Body of pancreas (tissue), 4 donors: ENCODE data around the gene RAB1A. TPM values are rescaled to one million over a fixed set of nuclear protein-coding genes. Genes with fewer than 3 reads are reported as not detected.

Source experiments
- ATAC-seq: fragments of 150-250 bp; one replicate; pipeline ENCODE4 v1.9.1; 2016
- DNase-seq, 4 donors: peaks; one replicate each; pipeline ENCODE4 v3.0.0-alpha.2; 2019
- H3K27ac ChIP-seq, 4 donors: fragments of 200-600 bp; sonication (generic); 1 replicate in 3 of 4; 2 replicates in 1 of 4; pipeline versions ENCODE4 v1.5.1 to v1.6.1; 2016 to 2019; ENCODE audit warnings: mild to moderate bottlenecking in 1 of 4, mixed read lengths in 1 of 4, moderate library complexity in 1 of 4
- H3K27me3 ChIP-seq, 2 donors: fragments of 200-600 bp; sonication (generic); one replicate each; pipeline ENCODE4 v1.6.0; 2016; ENCODE audit warnings: mild to moderate bottlenecking in 1 of 2
- H3K36me3 ChIP-seq, 2 donors: fragments of 200-600 bp; sonication (generic); replicated peaks in 1 of 2; 2 replicates each; pipeline ENCODE4 v1.5.1; 2016; ENCODE audit warnings: low read depth in 2 of 2; ENCODE audit not compliant: insufficient read depth in 1 of 2
- H3K4me1 ChIP-seq: fragments of 200-600 bp; sonication (generic); one replicate; pipeline ENCODE4 v1.6.0; 2016
- H3K4me3 ChIP-seq, 2 donors: fragments of 200-600 bp; sonication (generic); 1 replicate in 1 of 2; 2 replicates in 1 of 2; pipeline ENCODE4 v1.5.1; 2016 to 2019
- H3K9me3 ChIP-seq, 3 donors: fragments of 200-600 bp; sonication (generic); 1 replicate in 2 of 3; 2 replicates in 1 of 3; pipeline ENCODE4 v1.5.1; 2016
- POLR2A ChIP-seq, 3 donors: fragments of 450-650 bp; IDR thresholded peaks; one replicate each; pipeline ENCODE4 v1.6.1; 2016; ENCODE audit warnings: antibody characterized with exemption in 3 of 3, mild to moderate bottlenecking in 2 of 3
- WGBS, 2 donors: methylation state at CpG; one replicate each; pipeline ENCODE4 v1.1.5; 2017; 5-methylcytosine and 5-hydroxymethylcytosine counted together
- intact Hi-C: fragments of 100-400 bp; cut with DNase I; formaldehyde crosslinking; loops from one replicate; pipeline ENCODE4 v1.15.1; 2023
- total RNA-seq, 2 donors: library from RNA; depleted of rRNA; stranded (reverse); fragments of >200 nt; gene quantifications; one replicate each; pipeline ENCODE4 v1.1.0, GENCODE V29; 2016
- TF ChIP-seq, protein P1 (sequence below), 7 experiments: fragments of 450-650 bp in 4 of 7; fragments of 200-600 bp in 3 of 7; sonication (generic) in 3 of 7; IDR thresholded peaks; one replicate each; pipeline ENCODE4 v1.5.1; 2016 to 2019; ENCODE audit warnings: antibody characterized with exemption in 7 of 7

RAB1A gene
- total RNA-seq, 2 donors from 2014 or later: 43.2 to 53.7 TPM

DNA sequence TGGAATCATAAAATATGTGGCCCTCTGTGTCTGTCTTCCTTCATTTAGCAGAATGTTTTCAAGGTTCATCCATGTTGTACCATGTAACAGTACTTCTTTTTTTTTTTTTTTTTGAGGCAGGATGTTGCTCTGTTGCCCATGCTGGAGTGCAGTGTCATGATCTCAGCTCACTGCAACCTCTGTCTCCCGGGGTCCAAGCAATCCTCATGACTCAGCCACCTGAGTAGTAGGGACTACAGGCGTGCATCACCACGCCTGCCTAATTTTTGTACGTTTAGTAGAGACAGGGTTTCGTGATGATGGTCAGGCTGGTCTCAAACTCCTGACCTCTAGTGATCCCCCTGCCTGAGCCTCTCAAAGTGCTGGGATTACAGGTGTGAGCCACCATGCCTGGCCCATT, 31.2 kb downstream of the RAB1A start:
- H3K4me1 ChIP-seq: peaks cover 19% of the 10 kb centered on the region
- WGBS, 2 donors: 80 to 91% methylated on average over 5 of the region's 5 CpGs
- no peak overlapping the region for H3K4me3 ChIP-seq
- H3K27ac ChIP-seq: no peak overlapping the region
- ATAC-seq (no peak), DNase-seq (no peak)
- intact Hi-C loops: no loop called here
- H3K9me3 ChIP-seq: no peaks in the 10 kb centered on the region
- H3K27me3 ChIP-seq: no peaks in the 10 kb centered on the region
- H3K36me3 ChIP-seq: peaks cover 0 to 3% of the 10 kb centered on the region in 2 donors
- TF ChIP-seq POLR2A (IDR thresholded peaks at IDR 0.05): no peak
- TF ChIP-seq, protein P1, sequence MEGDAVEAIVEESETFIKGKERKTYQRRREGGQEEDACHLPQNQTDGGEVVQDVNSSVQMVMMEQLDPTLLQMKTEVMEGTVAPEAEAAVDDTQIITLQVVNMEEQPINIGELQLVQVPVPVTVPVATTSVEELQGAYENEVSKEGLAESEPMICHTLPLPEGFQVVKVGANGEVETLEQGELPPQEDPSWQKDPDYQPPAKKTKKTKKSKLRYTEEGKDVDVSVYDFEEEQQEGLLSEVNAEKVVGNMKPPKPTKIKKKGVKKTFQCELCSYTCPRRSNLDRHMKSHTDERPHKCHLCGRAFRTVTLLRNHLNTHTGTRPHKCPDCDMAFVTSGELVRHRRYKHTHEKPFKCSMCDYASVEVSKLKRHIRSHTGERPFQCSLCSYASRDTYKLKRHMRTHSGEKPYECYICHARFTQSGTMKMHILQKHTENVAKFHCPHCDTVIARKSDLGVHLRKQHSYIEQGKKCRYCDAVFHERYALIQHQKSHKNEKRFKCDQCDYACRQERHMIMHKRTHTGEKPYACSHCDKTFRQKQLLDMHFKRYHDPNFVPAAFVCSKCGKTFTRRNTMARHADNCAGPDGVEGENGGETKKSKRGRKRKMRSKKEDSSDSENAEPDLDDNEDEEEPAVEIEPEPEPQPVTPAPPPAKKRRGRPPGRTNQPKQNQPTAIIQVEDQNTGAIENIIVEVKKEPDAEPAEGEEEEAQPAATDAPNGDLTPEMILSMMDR (IDR thresholded peaks at IDR 0.05): no peak

DNA sequence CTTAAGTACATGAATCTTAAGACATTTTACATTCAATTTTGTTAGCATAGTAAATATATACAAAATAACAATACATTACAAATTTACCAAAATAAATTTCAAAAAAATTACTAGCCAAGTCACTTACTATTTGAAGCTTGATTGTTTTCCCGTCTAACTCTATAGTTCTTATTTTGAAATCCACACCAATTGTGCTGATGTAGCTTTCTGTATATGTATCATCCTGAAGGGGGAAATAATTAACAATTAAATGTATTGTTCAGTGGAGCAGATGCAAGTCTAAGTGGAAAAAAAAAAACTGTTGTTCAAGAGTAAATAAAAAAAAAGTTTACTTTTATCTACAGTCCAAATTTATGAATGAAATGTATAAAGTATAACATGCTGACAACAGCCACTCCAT, 32.1 kb downstream of the RAB1A start:
- intact Hi-C loops: no loop called here
- peaks cover 0 to 3% of the 10 kb centered on the region in 2 donors for H3K36me3 ChIP-seq
- DNase-seq (no peak), ATAC-seq (no peak)
- H3K27ac ChIP-seq: no peak overlapping the region
- no peaks in the 10 kb centered on the region for H3K9me3 ChIP-seq
- peaks cover 12% of the 10 kb centered on the region for H3K4me1 ChIP-seq
- 30 to 42% methylated on average over 1 of the region's 1 CpG for WGBS, 2 donors
- H3K4me3 ChIP-seq: no peak overlapping the region
- TF ChIP-seq, protein P1 (IDR thresholded peaks at IDR 0.05): no peak
- no peaks in the 10 kb centered on the region for H3K27me3 ChIP-seq

DNA sequence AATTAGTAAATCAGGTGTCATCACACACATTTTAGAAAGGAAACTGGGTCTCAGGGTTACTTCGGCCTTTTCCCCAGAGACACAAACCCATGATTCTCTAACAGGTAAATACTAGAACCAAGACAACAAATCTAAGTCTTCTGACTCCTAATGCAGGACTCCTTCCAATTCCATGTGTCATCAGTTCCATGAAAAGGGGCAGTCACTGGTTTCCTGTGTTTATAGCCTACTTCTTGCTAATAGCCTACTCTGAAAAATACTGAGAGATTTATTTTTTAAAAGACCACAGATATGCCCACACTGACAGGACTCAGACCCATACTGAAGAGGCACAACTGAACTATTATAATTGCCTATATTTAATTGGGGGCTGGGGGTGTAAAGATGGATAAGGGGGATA, 33.0 kb downstream of the RAB1A start:
- Histone ChIP-seq H3K27ac (no peak overlapping the region), H3K27me3 (no peaks in the 10 kb centered on the region), H3K9me3 (no peaks in the 10 kb centered on the region), H3K4me1 (peaks cover 6% of the 10 kb centered on the region), H3K36me3 (peaks cover 0 to 3% of the 10 kb centered on the region in 2 donors), H3K4me3 (no peak overlapping the region)
- TF ChIP-seq POLR2A (IDR thresholded peaks at IDR 0.05): no peak
- TF ChIP-seq, protein P1 (IDR thresholded peaks at IDR 0.05): no peak
- intact Hi-C loops: no loop called here
- 88 to 94% methylated on average over 1 of the region's 1 CpG for WGBS, 2 donors
- no peak for ATAC-seq
- no peak for DNase-seq

DNA sequence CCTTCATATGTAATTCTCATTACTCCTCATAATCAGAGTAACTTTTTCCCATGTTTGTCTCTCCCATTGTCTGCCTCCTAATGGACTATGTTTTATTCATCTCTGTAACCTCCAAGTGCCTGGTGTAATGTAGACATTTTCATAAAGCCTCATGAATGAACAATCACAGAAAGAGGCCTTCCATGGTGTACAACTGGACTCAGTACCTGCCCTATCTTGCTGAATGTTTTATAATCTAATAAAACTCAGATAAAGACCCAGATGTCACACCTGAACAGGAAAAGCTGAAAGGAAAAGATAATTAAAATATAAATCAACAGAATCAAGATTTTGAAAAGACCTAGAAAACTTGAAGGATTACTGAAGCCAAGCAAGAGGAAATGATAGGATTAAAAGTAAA, 36.7 kb downstream of the RAB1A start:
- H3K4me3 ChIP-seq: no peak overlapping the region
- no peak for DNase-seq
- TF ChIP-seq POLR2A (IDR thresholded peaks at IDR 0.05): no peak
- TF ChIP-seq, protein P1 (IDR thresholded peaks at IDR 0.05): no peak
- H3K9me3 ChIP-seq: no peaks in the 10 kb centered on the region
- no peak for ATAC-seq
- peaks cover 0 to 6% of the 10 kb centered on the region in 2 donors for H3K36me3 ChIP-seq
- H3K4me1 ChIP-seq: peaks cover 10% of the 10 kb centered on the region
- intact Hi-C loops: no loop called here
- H3K27ac ChIP-seq: no peak overlapping the region
- no peaks in the 10 kb centered on the region for H3K27me3 ChIP-seq

DNA sequence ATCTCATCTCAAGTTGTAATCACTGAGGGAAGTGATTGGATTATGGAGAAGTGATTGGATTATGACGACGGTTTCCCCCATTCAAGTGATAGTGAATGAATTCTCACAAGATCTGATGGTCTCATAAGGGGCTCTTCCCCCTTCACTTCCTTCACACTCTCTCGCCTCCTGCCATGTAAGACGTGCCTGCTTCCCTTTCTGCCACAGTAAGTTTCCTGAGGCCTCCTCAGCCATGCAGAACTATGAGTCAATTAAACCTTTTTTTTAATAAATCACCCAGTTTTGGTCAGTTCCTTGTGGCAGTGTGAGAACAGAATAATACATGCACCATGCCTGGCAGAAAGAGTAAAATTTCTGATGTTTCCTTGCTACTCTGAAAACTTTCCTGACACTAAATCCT, 37.1 kb downstream of the RAB1A start:
- intact Hi-C loops: no loop called here
- TF ChIP-seq, protein P1 (IDR thresholded peaks at IDR 0.05): no peak
- TF ChIP-seq POLR2A (IDR thresholded peaks at IDR 0.05): no peak
- no peaks in the 10 kb centered on the region for H3K27me3 ChIP-seq
- ATAC-seq (no peak), DNase-seq (no peak)
- H3K4me1 ChIP-seq: peaks cover 10% of the 10 kb centered on the region
- no peak overlapping the region for H3K4me3 ChIP-seq
- 83 to 90% methylated on average over 4 of the region's 4 CpGs for WGBS, 2 donors
- H3K9me3 ChIP-seq: no peaks in the 10 kb centered on the region
- H3K36me3 ChIP-seq: peaks cover 0 to 6% of the 10 kb centered on the region in 2 donors
- H3K27ac ChIP-seq: no peak overlapping the region
